Measurements from ENCODE around the gene TMED3.
"Not testable (repeated sequence)": the region's sequence is repeated elsewhere in the genome, so short reads cannot be mapped to it uniquely, and the experiment has no call there.

The TMED3 gene

GRCh38 chr15:79319973-79320372 is 9.1 kb downstream of the TMED3 start:
- peaks cover 83% of the 10 kb centered on the region for H3K36me3 ChIP-seq (ENCODE audit: control insufficient read depth, insufficient read depth, low read length)
- H3K9me3 ChIP-seq (ENCODE audit: control insufficient read depth, insufficient read depth, low read length); H3K27me3 ChIP-seq (ENCODE audit: control insufficient read depth, insufficient read depth, low read length); H3K4me3 ChIP-seq (ENCODE audit: low read depth, low read length); H3K9ac ChIP-seq (ENCODE audit: low read depth, low read length); H3K27ac ChIP-seq (ENCODE audit: low read depth, low read length); H3K4me1 ChIP-seq (ENCODE audit: control insufficient read depth, insufficient read depth, low read length): not testable (repeated sequence)

GRCh38 chr15:79321876-79322275 is 11.0 kb downstream of the TMED3 start:
- H3K27ac ChIP-seq (ENCODE audit: low read depth, low read length), result no peak overlapping the region
- H3K9ac ChIP-seq (ENCODE audit: low read depth, low read length), result no peak overlapping the region
- H3K27me3 ChIP-seq (ENCODE audit: control insufficient read depth, insufficient read depth, low read length), result no peaks in the 10 kb centered on the region
- H3K4me1 ChIP-seq (ENCODE audit: control insufficient read depth, insufficient read depth, low read length), result no peaks in the 10 kb centered on the region
- H3K9me3 ChIP-seq (ENCODE audit: control insufficient read depth, insufficient read depth, low read length), result no peaks in the 10 kb centered on the region; the same call in 1 of the 2 replicates
- H3K36me3 ChIP-seq (ENCODE audit: control insufficient read depth, insufficient read depth, low read length), result peaks cover 70% of the 10 kb centered on the region
- no peak overlapping the region for H3K4me3 ChIP-seq (ENCODE audit: low read depth, low read length)

GRCh38 chr15:79322306-79322705 is 11.4 kb downstream of the TMED3 start:
- H3K4me3 ChIP-seq (ENCODE audit: low read depth, low read length), result no peak overlapping the region
- no peak overlapping the region for H3K27ac ChIP-seq (ENCODE audit: low read depth, low read length)
- H3K27me3 ChIP-seq (ENCODE audit: control insufficient read depth, insufficient read depth, low read length), result no peaks in the 10 kb centered on the region
- H3K9me3 ChIP-seq (ENCODE audit: control insufficient read depth, insufficient read depth, low read length), result no peaks in the 10 kb centered on the region; the same call in 1 of the 2 replicates
- peaks cover 66% of the 10 kb centered on the region for H3K36me3 ChIP-seq (ENCODE audit: control insufficient read depth, insufficient read depth, low read length)
- H3K4me1 ChIP-seq (ENCODE audit: control insufficient read depth, insufficient read depth, low read length), result no peaks in the 10 kb centered on the region
- H3K9ac ChIP-seq (ENCODE audit: low read depth, low read length), result no peak overlapping the region

- H3K27me3 ChIP-seq (ENCODE audit: control insufficient read depth, insufficient read depth, low read length), result no peaks in the 10 kb centered on the region
- H3K27ac ChIP-seq (ENCODE audit: low read depth, low read length), result no peak overlapping the region
- no peak overlapping the region for H3K9ac ChIP-seq (ENCODE audit: low read depth, low read length)
- peaks cover 61% of the 10 kb centered on the region for H3K36me3 ChIP-seq (ENCODE audit: control insufficient read depth, insufficient read depth, low read length)
- H3K4me1 ChIP-seq (ENCODE audit: control insufficient read depth, insufficient read depth, low read length), result no peaks in the 10 kb centered on the region
- no peak overlapping the region for H3K4me3 ChIP-seq (ENCODE audit: low read depth, low read length)
- H3K9me3 ChIP-seq (ENCODE audit: control insufficient read depth, insufficient read depth, low read length), result no peaks in the 10 kb centered on the region; the same call in 1 of the 2 replicates
These were observed 12.0 kb downstream of the TMED3 start for GRCh38 chr15:79322945-79323344.

GRCh38 chr15:79329171-79329611 is 18.3 kb downstream of the TMED3 start:
- Histone ChIP-seq H3K4me1 (ENCODE audit: control insufficient read depth, insufficient read depth, low read length) (no peaks in the 10 kb centered on the region), H3K4me3 (ENCODE audit: low read depth, low read length) (no peak overlapping the region), H3K9ac (ENCODE audit: low read depth, low read length) (no peak overlapping the region), H3K27ac (ENCODE audit: low read depth, low read length) (no peak overlapping the region), H3K36me3 (ENCODE audit: control insufficient read depth, insufficient read depth, low read length) (peaks cover 11% of the 10 kb centered on the region; the same call in 1 of the 2 replicates), H3K27me3 (ENCODE audit: control insufficient read depth, insufficient read depth, low read length) (no peaks in the 10 kb centered on the region), H3K9me3 (ENCODE audit: control insufficient read depth, insufficient read depth, low read length) (no peaks in the 10 kb centered on the region)

- Histone ChIP-seq H3K9me3 (ENCODE audit: control insufficient read depth, insufficient read depth, low read length) (no peaks in the 10 kb centered on the region), H3K27me3 (ENCODE audit: control insufficient read depth, insufficient read depth, low read length) (no peaks in the 10 kb centered on the region), H3K36me3 (ENCODE audit: control insufficient read depth, insufficient read depth, low read length) (0 out of 2 replicates have a peak, but pooled peaks cover 3% of the 10 kb centered on the region), H3K9ac (ENCODE audit: low read depth, low read length) (no peak overlapping the region), H3K4me3 (ENCODE audit: low read depth, low read length) (no peak overlapping the region), H3K27ac (ENCODE audit: low read depth, low read length) (no peak overlapping the region), H3K4me1 (ENCODE audit: control insufficient read depth, insufficient read depth, low read length) (no peaks in the 10 kb centered on the region)
These were observed 22.1 kb downstream of the TMED3 start for GRCh38 chr15:79332824-79333510.

- Histone ChIP-seq H3K36me3 (ENCODE audit: control insufficient read depth, insufficient read depth, low read length) (no peaks in the 10 kb centered on the region), H3K9me3 (ENCODE audit: control insufficient read depth, insufficient read depth, low read length) (no peaks in the 10 kb centered on the region), H3K4me3 (ENCODE audit: low read depth, low read length) (no peak overlapping the region), H3K27ac (ENCODE audit: low read depth, low read length) (no peak overlapping the region), H3K27me3 (ENCODE audit: control insufficient read depth, insufficient read depth, low read length) (no peaks in the 10 kb centered on the region), H3K4me1 (ENCODE audit: control insufficient read depth, insufficient read depth, low read length) (no peaks in the 10 kb centered on the region), H3K9ac (ENCODE audit: low read depth, low read length) (no peak overlapping the region)
These were observed 26.7 kb downstream of the TMED3 start for GRCh38 chr15:79337591-79337990.

GRCh38 chr15:79339588-79340314 is 28.8 kb downstream of the TMED3 start:
- H3K9me3 ChIP-seq (ENCODE audit: control insufficient read depth, insufficient read depth, low read length), result no peaks in the 10 kb centered on the region
- no peaks in the 10 kb centered on the region for H3K36me3 ChIP-seq (ENCODE audit: control insufficient read depth, insufficient read depth, low read length)
- H3K9ac ChIP-seq (ENCODE audit: low read depth, low read length), result no peak overlapping the region
- no peak overlapping the region for H3K4me3 ChIP-seq (ENCODE audit: low read depth, low read length)
- H3K27me3 ChIP-seq (ENCODE audit: control insufficient read depth, insufficient read depth, low read length), result no peaks in the 10 kb centered on the region
- H3K27ac ChIP-seq (ENCODE audit: low read depth, low read length), result no peak overlapping the region
- no peaks in the 10 kb centered on the region for H3K4me1 ChIP-seq (ENCODE audit: control insufficient read depth, insufficient read depth, low read length)

- no peak overlapping the region for H3K9ac ChIP-seq (ENCODE audit: low read depth, low read length)
- H3K36me3 ChIP-seq (ENCODE audit: control insufficient read depth, insufficient read depth, low read length), result no peaks in the 10 kb centered on the region
- H3K27me3 ChIP-seq (ENCODE audit: control insufficient read depth, insufficient read depth, low read length), result no peaks in the 10 kb centered on the region
- no peaks in the 10 kb centered on the region for H3K4me1 ChIP-seq (ENCODE audit: control insufficient read depth, insufficient read depth, low read length)
- no peaks in the 10 kb centered on the region for H3K9me3 ChIP-seq (ENCODE audit: control insufficient read depth, insufficient read depth, low read length)
- H3K4me3 ChIP-seq (ENCODE audit: low read depth, low read length), result no peak overlapping the region
- H3K27ac ChIP-seq (ENCODE audit: low read depth, low read length), result no peak overlapping the region
These were observed 29.3 kb downstream of the TMED3 start for GRCh38 chr15:79340315-79340602.

GRCh38 chr15:79341396-79341795 is 30.5 kb downstream of the TMED3 start:
- Histone ChIP-seq H3K4me1 (ENCODE audit: control insufficient read depth, insufficient read depth, low read length) (no peaks in the 10 kb centered on the region), H3K27ac (ENCODE audit: low read depth, low read length) (no peak overlapping the region), H3K9me3 (ENCODE audit: control insufficient read depth, insufficient read depth, low read length) (no peaks in the 10 kb centered on the region), H3K4me3 (ENCODE audit: low read depth, low read length) (no peak overlapping the region), H3K27me3 (ENCODE audit: control insufficient read depth, insufficient read depth, low read length) (no peaks in the 10 kb centered on the region), H3K9ac (ENCODE audit: low read depth, low read length) (no peak overlapping the region), H3K36me3 (ENCODE audit: control insufficient read depth, insufficient read depth, low read length) (no peaks in the 10 kb centered on the region)

GRCh38 chr15:79349525-79349924 is 38.6 kb downstream of the TMED3 start:
- no peak overlapping the region for H3K27ac ChIP-seq (ENCODE audit: low read depth, low read length)
- no peak overlapping the region for H3K9ac ChIP-seq (ENCODE audit: low read depth, low read length)

More at GRCh38 chr15:79349525-79349924, 38.6 kb downstream of the TMED3 start:
- Histone ChIP-seq H3K4me3 (ENCODE audit: low read depth, low read length) (no peak overlapping the region), H3K27me3 (ENCODE audit: control insufficient read depth, insufficient read depth, low read length) (no peaks in the 10 kb centered on the region), H3K9me3 (ENCODE audit: control insufficient read depth, insufficient read depth, low read length) (no peaks in the 10 kb centered on the region), H3K4me1 (ENCODE audit: control insufficient read depth, insufficient read depth, low read length) (no peaks in the 10 kb centered on the region), H3K36me3 (ENCODE audit: control insufficient read depth, insufficient read depth, low read length) (no peaks in the 10 kb centered on the region)

Measured in HUES48 (cell line).